ENCODE data around the gene MACROD2. TPM values are rescaled to one million over a fixed set of nuclear protein-coding genes. Genes with fewer than 3 reads are reported as not detected.

MACROD2 gene
- total RNA-seq, 1 experiment from 2014 or later, result 0.02 TPM

- no peak for DNase-seq (ENCODE audit: low spot score)
These were observed 2066.0 kb downstream of the MACROD2 start for GRCh38 chr20:16061351-16061750.

- DNase-seq (ENCODE audit: low spot score), result no peak
These were observed 2067.6 kb downstream of the MACROD2 start for GRCh38 chr20:16062661-16063581.

- DNase-seq (ENCODE audit: low spot score), result no peak
These were observed 2068.6 kb downstream of the MACROD2 start for GRCh38 chr20:16063881-16064280.

DNA sequence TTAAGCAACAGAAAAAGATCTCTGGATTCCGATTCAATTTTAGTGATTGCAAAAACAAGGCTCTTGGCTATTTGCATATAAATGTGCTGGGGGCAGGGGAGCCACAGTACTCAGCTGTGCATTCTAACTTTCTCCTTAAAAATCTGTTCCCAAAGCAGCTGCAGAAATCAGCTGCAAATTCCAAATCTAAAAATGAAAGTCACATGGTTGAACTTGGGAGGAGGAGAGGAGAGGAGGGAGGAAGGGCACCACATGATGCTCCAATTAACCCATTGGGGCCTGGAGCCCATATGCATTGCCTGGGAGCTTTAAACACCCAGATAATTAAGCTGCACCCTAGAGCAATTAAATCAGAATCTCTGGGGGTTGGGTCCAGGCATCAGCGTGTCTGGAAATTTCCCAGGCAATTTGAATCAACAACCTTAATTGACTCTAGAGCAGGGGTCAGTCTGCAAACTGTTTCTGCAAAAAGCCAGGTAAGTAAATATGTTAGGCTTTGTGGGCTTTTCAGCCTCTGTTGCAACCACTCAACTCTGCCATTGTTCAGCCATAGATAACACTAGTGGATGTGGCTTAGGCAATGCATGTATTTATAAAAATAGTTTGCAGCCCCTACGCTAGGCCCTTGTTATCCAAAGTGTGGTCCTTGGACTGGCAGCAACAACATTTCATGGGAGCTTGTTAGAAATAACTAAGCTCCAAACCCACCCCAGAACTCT lies 2069.8 kb downstream of the MACROD2 start:
- DNase-seq (ENCODE audit: low spot score), result no peak

DNA sequence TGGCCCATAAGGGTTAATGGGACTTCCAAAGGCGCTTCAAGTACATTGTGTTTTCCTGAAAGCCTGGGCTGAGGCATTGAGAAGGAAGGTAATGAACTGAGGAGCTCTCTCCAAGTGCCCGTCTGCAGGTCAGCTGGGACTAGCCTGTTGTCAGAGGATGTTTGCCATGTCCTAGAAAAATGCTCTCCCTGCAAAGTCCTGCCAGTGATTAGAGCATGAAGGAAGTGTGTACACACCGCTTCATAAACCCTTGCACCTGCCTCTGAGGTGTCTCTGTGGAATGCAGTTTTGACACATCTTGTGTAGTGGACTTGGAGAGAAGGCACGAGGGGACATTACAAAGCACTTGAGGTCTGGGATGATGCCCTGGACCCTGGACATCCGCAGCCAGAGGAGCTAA lies 2071.3 kb downstream of the MACROD2 start:
- DNase-seq (ENCODE audit: low spot score), result no peak

DNA sequence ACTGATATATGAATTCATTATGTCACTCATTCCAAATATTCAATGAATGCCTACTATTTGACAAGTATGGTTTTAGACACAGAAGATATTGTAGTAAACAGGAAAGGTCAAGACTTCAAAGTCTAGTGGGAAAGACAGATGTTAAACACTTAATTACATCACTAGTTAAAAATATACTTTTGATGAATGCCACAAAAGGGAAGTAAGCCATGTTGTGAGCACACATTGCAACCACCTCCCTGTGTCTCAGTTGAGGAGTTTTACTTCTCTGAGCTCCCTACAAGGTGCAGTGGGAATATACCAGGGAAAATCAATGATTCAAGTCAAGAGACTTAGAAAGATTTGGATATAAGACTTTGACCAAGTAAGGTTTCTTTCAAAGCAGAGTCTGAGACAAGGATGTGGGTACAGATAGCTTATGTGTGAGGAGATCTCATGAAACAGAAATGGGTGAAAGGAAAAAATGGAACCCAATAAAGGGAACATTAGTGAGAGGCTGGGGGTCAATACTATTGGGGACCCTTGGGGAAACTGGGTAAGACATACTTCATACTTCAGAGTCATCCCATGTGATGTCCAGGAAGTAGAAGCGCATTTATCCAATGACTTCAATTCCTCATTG lies 2074.2 kb downstream of the MACROD2 start:
- DNase-seq (ENCODE audit: low spot score), result no peak

DNA sequence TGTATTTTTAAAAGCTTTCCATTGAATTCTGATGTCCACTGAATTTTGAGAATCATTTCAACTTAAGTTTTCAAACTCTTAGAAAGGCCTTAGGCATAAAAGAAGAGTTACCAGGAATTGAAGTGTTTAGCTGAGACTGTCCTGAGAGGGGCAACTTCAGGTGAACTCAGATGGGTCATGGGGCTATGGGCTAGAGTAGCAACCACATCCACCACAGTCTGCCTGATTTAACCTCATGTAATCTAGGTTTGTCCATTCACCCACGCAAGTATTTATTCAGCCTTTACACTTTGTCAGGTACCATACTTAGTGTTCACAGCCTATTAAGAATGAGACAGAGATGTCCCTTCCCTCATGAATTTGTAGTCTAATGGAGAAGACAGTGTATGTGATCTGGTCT lies 2076.9 kb downstream of the MACROD2 start:
- DNase-seq (ENCODE audit: low spot score), result no peak

DNA sequence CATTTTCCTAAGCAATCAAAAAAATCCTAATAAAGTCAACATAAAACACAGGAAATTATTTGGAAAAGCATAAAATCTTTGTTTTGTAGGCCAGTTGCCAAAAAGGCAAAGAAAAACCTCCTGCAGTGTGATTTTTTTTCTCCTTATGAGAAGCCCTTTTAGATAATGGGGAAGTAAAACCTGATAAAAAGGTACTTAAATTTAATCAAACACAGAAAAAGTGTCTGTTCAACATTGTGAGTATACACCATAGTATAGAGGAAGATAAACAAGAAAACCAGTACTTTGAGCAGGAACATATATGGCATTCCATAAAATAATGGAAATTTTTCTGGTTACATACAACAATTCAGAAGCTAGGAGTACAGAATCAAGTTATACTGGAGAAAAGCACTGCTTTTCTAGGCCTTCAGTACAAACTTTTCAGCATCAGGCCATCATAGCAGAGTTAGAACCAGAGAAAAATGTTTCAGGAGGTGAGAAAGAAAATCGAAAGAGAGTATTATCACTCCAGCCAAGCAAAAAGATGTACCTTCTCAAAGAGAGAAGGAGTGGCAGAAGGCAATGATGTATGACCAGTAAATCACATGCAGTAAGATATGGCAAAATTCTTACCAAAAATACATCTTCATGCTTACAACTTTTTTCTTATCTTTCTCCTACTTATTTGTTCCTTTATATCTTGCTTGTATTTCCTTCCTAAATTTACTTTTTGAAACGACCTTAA lies 2083.0 kb downstream of the MACROD2 start:
- DNase-seq (ENCODE audit: low spot score), result no peak

DNA sequence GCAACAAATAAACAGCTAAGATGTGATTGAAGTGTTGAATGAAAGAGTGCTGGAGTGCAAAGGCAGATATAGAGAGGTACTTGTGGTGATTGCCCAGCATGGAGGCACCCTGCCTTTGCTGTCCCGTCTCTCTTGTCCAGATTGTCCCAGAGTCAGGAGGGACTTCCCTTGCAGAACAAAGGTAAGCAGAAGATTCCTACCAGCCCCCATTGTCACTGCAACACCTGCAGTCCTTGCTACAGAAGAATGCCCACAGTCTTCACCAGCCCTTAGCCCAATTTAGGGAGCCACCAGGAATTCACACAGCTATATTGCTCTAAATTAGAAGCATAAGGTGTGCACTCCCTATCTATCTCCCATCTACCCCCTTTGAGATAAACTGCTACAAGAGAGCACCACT lies 2086.1 kb downstream of the MACROD2 start:
- DNase-seq (ENCODE audit: low spot score), result no peak

GRCh38 chr20:16082051-16082550 lies 2086.8 kb downstream of the MACROD2 start:
- DNase-seq (ENCODE audit: low spot score), result no peak

DNA sequence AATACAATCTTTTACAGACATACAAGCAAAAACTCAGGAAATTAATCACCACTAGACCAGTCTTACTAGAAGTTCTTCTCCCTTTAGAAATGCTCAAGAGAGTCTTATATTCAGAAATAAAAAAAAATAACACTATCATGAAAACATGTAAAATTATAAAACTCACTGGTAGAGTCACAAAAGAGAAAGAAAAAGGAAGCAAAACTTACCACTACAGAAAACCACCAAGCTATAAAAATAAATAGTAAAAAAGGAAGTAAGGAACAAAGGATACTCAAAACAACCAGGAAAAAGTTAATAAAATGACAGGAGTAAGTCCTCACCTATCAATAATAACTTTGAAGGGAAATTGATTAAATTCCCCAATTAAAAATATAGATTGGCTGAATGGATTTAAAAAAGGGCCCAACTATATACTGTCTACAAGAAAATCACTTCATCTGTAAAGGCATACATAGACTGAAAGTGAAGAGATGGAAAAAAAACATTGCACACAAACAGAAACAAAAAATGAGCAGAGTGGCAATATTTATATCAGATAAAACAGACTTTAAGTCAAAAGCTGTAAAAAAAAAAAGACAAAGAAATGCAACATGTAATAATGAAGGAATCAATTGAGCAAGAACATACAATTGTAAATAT lies 2088.4 kb downstream of the MACROD2 start:
- DNase-seq (ENCODE audit: low spot score), result no peak

DNA sequence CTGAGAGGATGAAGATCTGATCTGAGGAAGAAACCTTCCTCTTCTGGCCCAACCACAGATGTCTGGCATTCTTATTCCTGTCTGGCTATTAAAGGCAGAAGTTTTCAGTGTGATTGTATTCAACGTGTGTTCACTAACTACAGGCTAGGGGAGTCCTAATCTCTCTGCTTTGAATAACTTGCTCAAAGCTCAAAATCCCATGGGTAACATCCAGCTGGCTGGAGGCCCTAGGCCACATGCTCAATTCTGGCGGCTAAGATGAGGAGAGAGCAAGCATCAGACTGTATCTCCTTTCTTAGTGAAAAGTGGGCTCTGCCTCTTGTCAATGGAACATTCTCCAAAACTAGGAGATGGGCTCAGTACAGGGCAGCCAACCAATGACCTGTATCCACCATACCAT lies 2099.9 kb downstream of the MACROD2 start:
- no peak for DNase-seq (ENCODE audit: low spot score)

DNA sequence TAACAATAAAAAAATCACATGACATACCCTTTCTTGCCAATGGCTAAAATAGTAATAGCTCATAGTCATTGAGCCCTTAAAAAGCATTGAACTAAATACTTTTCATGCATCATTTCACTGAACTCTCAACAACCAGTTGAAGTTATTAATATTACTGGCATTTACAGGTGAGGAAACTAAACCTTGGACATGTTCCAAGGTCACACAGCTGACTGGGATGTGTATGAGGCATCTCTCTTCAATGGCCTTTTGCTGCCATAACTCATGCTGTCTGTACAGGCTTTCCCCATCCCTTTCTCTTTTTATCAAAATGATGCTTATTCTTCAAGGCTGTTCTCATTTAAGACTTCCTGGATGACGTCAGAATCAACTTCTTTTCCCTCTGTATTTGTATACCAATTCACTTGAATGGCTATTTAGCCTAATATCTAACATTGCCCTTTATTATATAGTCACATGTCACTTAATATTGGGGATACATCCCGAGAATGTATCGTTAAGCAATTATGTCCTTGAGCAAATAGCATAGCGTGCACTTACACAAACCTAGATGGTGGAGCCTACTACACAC lies 2101.5 kb downstream of the MACROD2 start:
- DNase-seq (ENCODE audit: low spot score), result no peak

- DNase-seq (ENCODE audit: low spot score), result no peak
These were observed 2102.5 kb downstream of the MACROD2 start for GRCh38 chr20:16097788-16098187.

GRCh38 chr20:16098890-16099639 lies 2103.7 kb downstream of the MACROD2 start:
- DNase-seq (ENCODE audit: low spot score), result peak; percentile 11

- DNase-seq (ENCODE audit: low spot score), result no peak
These were observed 2104.8 kb downstream of the MACROD2 start for GRCh38 chr20:16100111-16100510.

DNA sequence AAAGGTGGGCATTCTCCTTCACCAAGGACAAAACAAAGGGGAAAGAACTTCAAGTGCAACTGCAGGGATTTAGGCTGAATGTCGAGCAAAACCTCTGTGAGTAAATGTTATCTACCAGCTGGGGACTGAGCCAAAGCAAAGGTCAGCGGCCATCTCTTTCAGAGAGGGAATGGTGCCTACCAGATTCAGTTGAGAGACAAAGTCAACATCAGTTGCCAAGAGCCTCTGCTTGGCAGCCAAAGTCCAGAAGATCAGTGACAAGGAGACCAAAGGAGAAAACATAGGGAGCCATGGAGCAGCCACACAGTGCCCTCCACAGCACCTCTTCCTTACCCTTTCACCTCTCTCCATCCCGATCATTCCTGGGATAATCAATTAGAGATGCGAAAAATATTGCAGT lies 2105.5 kb downstream of the MACROD2 start:
- DNase-seq (ENCODE audit: low spot score), result no peak
